NCI-H524 (cell line): ENCODE results near the gene NKX2-4.
"Not testable (repeated sequence)": the region's sequence is repeated elsewhere in the genome, so short reads cannot be mapped to it uniquely, and the experiment has no call there.

Experiments
- DNase-seq, 2 experiments: peaks; one replicate each; lab custom pipeline; 2025; lab: John Stamatoyannopoulos, UW

The NKX2-4 gene

GRCh38 chr20:21393816-21394519 lies 3.4 kb downstream of the NKX2-4 start:
- DNase-seq: no peak

- no peak for DNase-seq
Observed at GRCh38 chr20:21393166-21393565, 4.2 kb downstream of the NKX2-4 start.

- DNase-seq: no peak
Observed at GRCh38 chr20:21391972-21392352, 5.4 kb downstream of the NKX2-4 start.

DNA sequence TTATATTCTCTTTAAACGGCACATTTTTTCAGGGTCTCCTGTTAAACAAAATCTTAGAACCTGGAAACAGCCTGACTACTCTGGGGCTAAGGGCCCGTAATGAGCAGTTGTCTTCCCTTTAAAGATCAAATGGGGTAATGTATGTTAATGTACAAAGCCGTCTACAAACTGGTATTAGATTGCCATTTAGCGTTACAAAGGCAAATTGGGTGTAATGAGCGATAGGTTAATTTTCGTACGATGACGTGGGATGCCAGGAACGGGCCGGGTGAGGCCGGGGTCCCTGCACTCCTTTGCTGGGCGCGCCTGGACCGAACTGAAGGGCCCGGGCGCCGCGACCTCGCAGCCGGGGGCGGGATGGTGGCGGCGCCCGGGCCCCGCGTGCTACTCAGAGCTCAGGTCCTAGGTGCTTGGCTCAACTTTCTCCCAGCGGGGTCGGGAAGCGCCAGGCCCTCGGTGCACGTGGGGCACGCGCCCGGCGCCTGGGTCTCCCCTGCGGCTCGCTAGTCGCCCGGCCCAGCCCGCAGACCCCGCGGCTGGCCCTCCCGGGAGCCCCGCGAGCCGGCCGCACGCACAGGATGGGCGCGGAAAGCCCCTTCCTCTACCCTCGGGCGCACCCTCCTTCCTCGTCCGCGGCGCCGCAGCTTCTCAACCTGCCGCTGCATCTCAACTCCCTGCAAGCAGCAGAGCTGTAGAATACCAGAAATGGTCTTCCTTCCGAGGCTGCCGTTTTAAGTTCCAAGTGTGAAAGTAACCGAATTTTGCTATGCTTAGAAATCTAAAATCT lies 5.9 kb downstream of the NKX2-4 start:
- no peak for DNase-seq

GRCh38 chr20:21390768-21391167 lies 6.6 kb downstream of the NKX2-4 start:
- DNase-seq: no peak

- no peak for DNase-seq
Observed at GRCh38 chr20:21389368-21389767, 8.0 kb downstream of the NKX2-4 start.

GRCh38 chr20:21388566-21388965 lies 8.8 kb downstream of the NKX2-4 start:
- DNase-seq: no peak

- no peak for DNase-seq
Observed at GRCh38 chr20:21387528-21387927, 9.8 kb downstream of the NKX2-4 start.

- DNase-seq: no peak
Observed at GRCh38 chr20:21386111-21386510, 11.2 kb downstream of the NKX2-4 start.

GRCh38 chr20:21384308-21384892 lies 12.9 kb downstream of the NKX2-4 start:
- DNase-seq: no peak

- DNase-seq: no peak
Observed at GRCh38 chr20:21381619-21382018, 15.7 kb downstream of the NKX2-4 start.

DNA sequence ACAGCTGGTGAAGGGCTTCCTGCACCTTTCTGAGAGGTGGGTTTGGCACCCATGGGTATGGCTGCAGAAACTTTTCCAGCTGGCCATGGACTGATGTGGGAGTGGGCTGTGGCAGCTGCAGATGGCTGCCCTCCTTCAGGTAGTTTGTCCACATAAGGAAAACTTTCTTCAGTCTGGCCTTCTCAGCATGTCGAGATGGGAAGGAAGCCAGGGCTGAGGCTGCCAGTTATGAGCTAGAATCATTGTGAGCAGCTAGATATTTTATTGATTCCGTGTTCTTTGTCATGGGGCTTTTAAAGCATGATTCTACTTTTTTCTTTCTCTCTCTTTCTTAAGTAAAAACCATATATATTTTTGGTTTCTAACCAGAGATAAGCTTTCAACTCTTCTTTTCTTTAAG lies 16.6 kb downstream of the NKX2-4 start:
- DNase-seq: no peak

GRCh38 chr20:21378259-21378658 lies 19.1 kb downstream of the NKX2-4 start:
- DNase-seq: no peak

DNA sequence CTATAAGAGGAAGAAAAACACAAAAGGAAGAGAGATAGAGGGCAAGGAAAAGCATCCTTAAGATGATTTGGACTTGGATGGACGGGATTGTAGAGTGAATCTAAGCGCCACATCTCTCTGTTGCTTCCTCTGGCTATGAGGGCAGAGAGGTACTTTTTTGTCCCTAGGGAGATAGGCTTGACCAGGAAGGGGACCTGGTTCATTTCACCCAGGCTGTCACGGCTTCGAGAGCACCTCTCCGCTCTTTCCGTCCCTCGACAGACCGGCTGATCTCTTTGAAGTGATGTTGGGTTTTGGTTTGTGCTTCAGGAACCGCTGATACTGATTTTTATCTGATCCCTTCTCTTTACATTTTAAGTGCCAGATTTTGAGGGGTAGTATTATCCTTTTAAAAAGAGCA lies 19.6 kb downstream of the NKX2-4 start:
- DNase-seq: no peak

DNA sequence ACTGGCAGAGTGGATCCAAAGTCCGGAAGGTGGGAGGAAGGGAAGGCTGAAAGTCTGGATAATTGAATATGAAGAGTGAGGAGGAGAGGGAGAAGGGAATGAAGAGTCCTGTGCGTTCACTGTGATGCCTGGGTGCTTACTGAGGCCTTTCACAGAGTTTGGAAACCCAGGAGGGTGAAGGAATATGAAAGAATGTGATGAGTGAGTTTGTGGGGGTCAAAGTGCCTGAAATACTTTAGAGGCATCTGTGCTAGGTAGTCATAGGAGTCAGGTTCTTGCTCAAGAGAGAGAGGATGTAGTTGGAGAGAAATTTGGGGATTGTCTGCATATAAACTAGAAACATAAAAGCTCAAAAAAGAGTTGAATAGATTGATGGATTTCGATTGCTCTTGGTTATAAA lies 20.7 kb downstream of the NKX2-4 start:
- DNase-seq: no peak

- no peak for DNase-seq
Observed at GRCh38 chr20:21373436-21373835, 23.9 kb downstream of the NKX2-4 start.

DNA sequence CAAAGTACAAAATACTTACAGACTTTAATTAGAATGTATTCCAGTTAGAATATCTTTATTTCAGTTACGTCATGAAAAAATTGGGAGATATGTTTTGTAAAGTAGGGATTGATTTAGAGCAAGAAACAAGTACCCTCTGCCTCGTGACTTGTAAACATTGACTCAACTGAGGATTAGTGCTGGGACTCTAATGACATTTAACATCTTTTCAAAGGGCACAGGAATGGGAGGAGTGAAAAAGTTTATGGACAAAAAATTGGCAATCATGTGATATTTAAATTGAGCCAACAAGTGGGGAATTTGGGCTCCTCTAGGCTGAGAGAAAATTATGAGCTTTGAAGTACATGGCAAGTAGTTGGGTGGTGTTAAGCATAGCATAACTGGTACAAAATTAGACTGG lies 25.3 kb downstream of the NKX2-4 start:
- no peak for DNase-seq

DNA sequence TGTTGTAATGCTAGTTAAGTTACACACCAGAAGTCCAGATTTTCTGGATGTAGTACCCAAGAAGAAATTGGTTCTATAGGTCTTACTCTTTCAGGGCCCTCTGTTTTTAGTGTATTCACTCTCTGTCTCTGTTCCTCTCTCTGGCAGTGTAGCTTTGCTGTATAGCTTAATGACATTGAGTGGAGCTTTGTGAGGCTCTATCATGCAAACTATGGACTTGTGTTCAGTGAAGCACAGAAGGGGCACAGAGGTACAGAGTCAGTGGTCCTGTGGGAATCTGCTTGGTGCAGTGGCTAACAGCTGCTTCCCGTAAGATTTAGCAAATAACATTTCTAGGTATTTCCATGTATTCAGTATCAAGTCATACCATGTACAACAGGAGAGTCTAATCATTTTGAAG lies 26.1 kb downstream of the NKX2-4 start:
- no peak for DNase-seq

GRCh38 chr20:21368791-21369190 lies 28.5 kb downstream of the NKX2-4 start:
- no peak for DNase-seq

DNA sequence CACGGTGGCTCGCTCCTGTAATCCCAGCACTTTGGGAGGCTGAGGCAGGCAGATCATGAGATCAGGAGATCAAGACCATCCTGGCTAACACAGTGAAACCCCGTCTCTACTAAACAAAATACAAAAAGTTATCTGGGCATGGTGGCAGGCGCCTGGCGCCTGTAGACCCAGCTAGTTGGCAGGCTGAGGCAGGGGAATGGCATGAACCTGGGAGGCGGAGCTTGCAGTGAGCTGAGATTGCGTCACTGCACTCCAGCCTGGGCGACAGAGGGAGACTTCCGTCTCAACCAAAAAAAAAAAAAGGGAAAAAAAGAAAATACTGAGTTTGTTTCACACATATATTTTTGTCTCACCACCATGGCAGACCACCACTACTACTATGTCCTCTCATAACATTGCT lies 31.1 kb downstream of the NKX2-4 start:
- not testable (repeated sequence) for DNase-seq

DNA sequence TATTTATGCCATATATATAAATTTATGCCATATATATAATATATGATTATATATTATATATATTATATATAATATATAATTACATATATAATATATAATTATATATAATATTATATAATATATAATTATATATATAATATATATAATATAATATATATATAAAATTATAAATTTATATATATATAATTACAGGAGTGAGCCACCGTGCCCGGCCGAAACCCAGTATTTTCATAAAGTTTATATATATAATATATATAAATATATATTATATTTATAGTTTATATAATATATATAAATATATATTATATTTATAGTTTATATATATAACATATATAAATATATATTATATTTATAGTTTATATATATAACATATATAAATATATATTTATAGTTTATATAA lies 31.6 kb downstream of the NKX2-4 start:
- no peak for DNase-seq

DNA sequence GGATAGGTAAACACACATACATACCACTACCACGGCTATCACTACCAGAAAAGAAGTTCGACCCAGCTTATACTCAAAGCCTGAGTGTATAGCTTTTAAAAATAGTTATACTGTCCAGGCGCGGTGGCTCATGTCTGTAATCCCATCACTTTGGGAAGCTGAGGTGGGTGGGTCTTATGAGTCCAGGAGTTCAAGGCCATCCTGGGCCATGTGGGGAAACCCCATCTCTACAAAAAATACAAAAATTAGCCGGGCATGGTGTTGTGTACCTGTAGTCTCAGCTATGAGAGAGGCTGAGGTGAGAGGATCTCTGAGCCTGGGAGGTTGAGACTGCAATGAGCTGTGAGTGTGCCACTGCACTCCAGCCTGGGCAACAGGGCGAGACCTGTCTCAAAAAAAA lies 32.9 kb downstream of the NKX2-4 start:
- no peak for DNase-seq

DNA sequence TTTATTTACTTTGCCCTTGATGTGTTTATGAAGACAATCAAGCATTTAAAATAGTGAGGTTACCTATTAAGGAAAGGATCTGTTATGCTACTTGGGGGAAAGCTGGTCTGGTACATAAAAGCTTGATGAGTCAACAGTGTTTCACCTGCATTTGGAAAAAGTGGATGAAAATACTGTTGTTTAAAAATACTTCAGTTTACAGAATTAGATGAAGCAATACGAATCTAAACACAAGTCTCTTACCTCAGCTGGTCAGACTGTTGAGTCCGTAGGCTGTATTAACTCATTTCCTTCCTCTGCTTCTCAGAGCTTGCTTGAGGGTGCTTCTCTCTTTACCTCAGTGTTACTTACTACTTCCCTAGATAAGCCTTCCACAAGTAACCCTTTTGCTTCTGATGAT lies 36.1 kb downstream of the NKX2-4 start:
- DNase-seq: no peak
